Neural cell (in vitro differentiated cells): ENCODE data around the gene PLXNA2. TPM values are rescaled to one million over a fixed set of nuclear protein-coding genes. Genes with fewer than 3 reads are reported as not detected.

Source experiments
- H2AFZ ChIP-seq: fragments of 200-600, 300-800 bp; sonication (generic), shearing (Covaris generic); 2 replicates; pipeline ENCODE4 v1.6.0; 2014; ENCODE audit warnings: low read depth, mild to moderate bottlenecking, antibody characterized with exemption, low read length, moderate library complexity
- H3F3A ChIP-seq: fragments of 200-600 bp; shearing (Covaris generic); 2 replicates; pipeline ENCODE4 v1.6.1; 2016; ENCODE audit warnings: mild to moderate bottlenecking, moderate library complexity, mixed read lengths, antibody characterized with exemption, low read length; ENCODE audit not compliant: insufficient read depth, poor library complexity, severe bottlenecking
- H3K27ac ChIP-seq: fragments of 200-600, 300-800 bp; sonication (generic), shearing (Covaris generic); 2 replicates; pipeline ENCODE4 v1.5.1; 2014; ENCODE audit warnings: mild to moderate bottlenecking, low read length, moderate library complexity
- H3K27me3 ChIP-seq: fragments of 300-800, 200-600 bp; sonication (generic), shearing (Covaris generic); 2 replicates; pipeline ENCODE4 v1.6.0; 2014; ENCODE audit warnings: mild to moderate bottlenecking, low read depth, low read length, moderate library complexity; ENCODE audit not compliant: insufficient read depth
- H3K36me3 ChIP-seq: fragments of 300-800, 200-600 bp; sonication (generic), shearing (Covaris generic); 2 replicates; pipeline ENCODE4 v1.5.1; 2014; ENCODE audit warnings: mild to moderate bottlenecking, antibody characterized with exemption, low read length, moderate library complexity; ENCODE audit not compliant: insufficient read depth
- H3K4me2 ChIP-seq: fragments of 300-800, 200-600 bp; sonication (generic), shearing (Covaris generic); 2 replicates; pipeline ENCODE4 v1.6.0; 2014; ENCODE audit warnings: mild to moderate bottlenecking, low read length
- H3K4me3 ChIP-seq: fragments of 300-800, 200-600 bp; sonication (generic), shearing (Covaris generic); 2 replicates; pipeline ENCODE4 v1.5.1; 2014; ENCODE audit warnings: mild to moderate bottlenecking, low read length, moderate library complexity
- H3K79me2 ChIP-seq: fragments of 200-600 bp; shearing (Covaris generic); replicated peaks from 2 replicates; pipeline ENCODE4 v1.6.0; 2014; ENCODE audit warnings: mild to moderate bottlenecking, low read length, moderate library complexity; ENCODE audit not compliant: insufficient read depth
- H3K9ac ChIP-seq: fragments of 300-800, 200-600 bp; sonication (generic), shearing (Covaris generic); 2 replicates; pipeline ENCODE4 v1.6.1; 2016; ENCODE audit warnings: mild to moderate bottlenecking, low read length, mixed read lengths
- H3K9me2 ChIP-seq: fragments of 200-600 bp; shearing (Covaris generic); 2 replicates; pipeline ENCODE4 v1.6.1; 2016; ENCODE audit warnings: mild to moderate bottlenecking, low read length, mixed read lengths; ENCODE audit not compliant: insufficient read depth
- H3K9me3 ChIP-seq: fragments of 200-600, 300-800 bp; sonication (generic), shearing (Covaris generic); 2 replicates; pipeline ENCODE4 v1.6.1; 2016; ENCODE audit warnings: mild to moderate bottlenecking, mixed run types, low read length, moderate library complexity, mixed read lengths
- H4K20me1 ChIP-seq: fragments of 200-600 bp; shearing (Covaris generic); 2 replicates; pipeline ENCODE4 v1.6.1; 2016; ENCODE audit warnings: mild to moderate bottlenecking, mixed run types; ENCODE audit not compliant: insufficient read depth
- EP300 ChIP-seq: fragments of 450-650 bp; conservative IDR thresholded peaks from 2 replicates; pipeline ENCODE4 v1.6.1; 2014; ENCODE audit warnings: antibody characterized with exemption, mild to moderate bottlenecking, moderate library complexity; ENCODE audit not compliant: poor library complexity, severe bottlenecking
- EZH2 ChIP-seq: fragments of 200-600, 300-800 bp; shearing (Covaris generic), sonication (generic); IDR thresholded peaks from 2 replicates; pipeline ENCODE4 v1.6.1; 2014; ENCODE audit warnings: antibody characterized with exemption, low read length, borderline replicate concordance, mild to moderate bottlenecking; ENCODE audit not compliant: insufficient read depth, poor library complexity, severe bottlenecking
- MXI1 ChIP-seq: fragments of 450-650 bp; conservative IDR thresholded peaks from 2 replicates; pipeline ENCODE4 v1.6.1; 2014; ENCODE audit warnings: antibody characterized with exemption, mild to moderate bottlenecking; ENCODE audit not compliant: poor library complexity, severe bottlenecking
- POLR2AphosphoS5 ChIP-seq: IDR thresholded peaks from 2 replicates; pipeline ENCODE4 v1.6.1; 2012
- RAD21 ChIP-seq: fragments of 450-650 bp; conservative IDR thresholded peaks from 2 replicates; pipeline ENCODE4 v1.6.1; 2014; ENCODE audit warnings: antibody characterized with exemption, mild to moderate bottlenecking, moderate library complexity
- SMC3 ChIP-seq: fragments of 450-650 bp; conservative IDR thresholded peaks from 2 replicates; pipeline ENCODE4 v1.6.1; 2014; ENCODE audit warnings: antibody characterized with exemption, mild to moderate bottlenecking, moderate library complexity; ENCODE audit not compliant: poor library complexity
- TAF1 ChIP-seq: IDR thresholded peaks from 2 replicates; pipeline ENCODE4 v1.6.1; 2012; ENCODE audit warnings: low read depth
- polyA plus RNA-seq: library from polyadenylated mRNA; depleted of rRNA; stranded (reverse); fragments of >200 nt; gene quantifications from 2 replicates; pipeline ENCODE4 v1.2.3, GENCODE V29; 2014
- TF ChIP-seq, protein P1 (sequence below): IDR thresholded peaks from 2 replicates; pipeline ENCODE4 v1.6.1; 2012; ENCODE audit warnings: borderline replicate concordance
- TF ChIP-seq, protein P2 (sequence below): fragments of 450-650 bp; IDR thresholded peaks from 2 replicates; pipeline ENCODE4 v1.5.1; 2014; ENCODE audit warnings: antibody characterized with exemption, mild to moderate bottlenecking, moderate library complexity; ENCODE audit not compliant: poor library complexity, severe bottlenecking

The PLXNA2 gene
- polyA plus RNA-seq, 1 donor from 2014 or later: 30.6 TPM

DNA sequence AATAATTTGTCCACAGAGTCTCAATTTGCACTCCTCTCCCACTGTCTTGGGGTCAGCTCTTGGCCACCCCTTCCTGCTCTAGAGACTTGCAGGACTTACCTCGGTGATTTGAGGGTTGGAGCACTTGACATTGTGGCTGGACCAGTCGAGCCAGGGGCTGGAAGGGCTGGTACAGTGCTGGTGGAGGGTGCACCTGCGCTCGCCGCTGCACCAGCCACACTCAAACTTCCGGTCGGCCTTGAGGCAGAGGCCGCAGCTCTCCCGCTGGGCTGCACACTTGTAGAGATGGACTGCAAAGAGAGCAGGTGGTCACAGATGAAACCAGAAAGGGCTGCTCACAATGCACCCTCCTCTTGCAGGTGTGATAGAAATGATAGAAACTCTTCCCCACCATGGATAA, 165.0 kb downstream of the PLXNA2 start:
- H3K9me3 ChIP-seq: no peaks in the 10 kb centered on the region
- H2AFZ ChIP-seq: no peak overlapping the region
- H4K20me1 ChIP-seq: no peaks in the 10 kb centered on the region
- no peaks in the 10 kb centered on the region for H3K9me2 ChIP-seq
- H3F3A ChIP-seq: no peaks in the 10 kb centered on the region
- no peak overlapping the region for H3K9ac ChIP-seq
- H3K4me2 ChIP-seq: no peak overlapping the region
- no peaks in the 10 kb centered on the region for H3K79me2 ChIP-seq
- H3K4me3 ChIP-seq: no peak overlapping the region
- no peak for TF ChIP-seq TAF1
- TF ChIP-seq, protein P1, sequence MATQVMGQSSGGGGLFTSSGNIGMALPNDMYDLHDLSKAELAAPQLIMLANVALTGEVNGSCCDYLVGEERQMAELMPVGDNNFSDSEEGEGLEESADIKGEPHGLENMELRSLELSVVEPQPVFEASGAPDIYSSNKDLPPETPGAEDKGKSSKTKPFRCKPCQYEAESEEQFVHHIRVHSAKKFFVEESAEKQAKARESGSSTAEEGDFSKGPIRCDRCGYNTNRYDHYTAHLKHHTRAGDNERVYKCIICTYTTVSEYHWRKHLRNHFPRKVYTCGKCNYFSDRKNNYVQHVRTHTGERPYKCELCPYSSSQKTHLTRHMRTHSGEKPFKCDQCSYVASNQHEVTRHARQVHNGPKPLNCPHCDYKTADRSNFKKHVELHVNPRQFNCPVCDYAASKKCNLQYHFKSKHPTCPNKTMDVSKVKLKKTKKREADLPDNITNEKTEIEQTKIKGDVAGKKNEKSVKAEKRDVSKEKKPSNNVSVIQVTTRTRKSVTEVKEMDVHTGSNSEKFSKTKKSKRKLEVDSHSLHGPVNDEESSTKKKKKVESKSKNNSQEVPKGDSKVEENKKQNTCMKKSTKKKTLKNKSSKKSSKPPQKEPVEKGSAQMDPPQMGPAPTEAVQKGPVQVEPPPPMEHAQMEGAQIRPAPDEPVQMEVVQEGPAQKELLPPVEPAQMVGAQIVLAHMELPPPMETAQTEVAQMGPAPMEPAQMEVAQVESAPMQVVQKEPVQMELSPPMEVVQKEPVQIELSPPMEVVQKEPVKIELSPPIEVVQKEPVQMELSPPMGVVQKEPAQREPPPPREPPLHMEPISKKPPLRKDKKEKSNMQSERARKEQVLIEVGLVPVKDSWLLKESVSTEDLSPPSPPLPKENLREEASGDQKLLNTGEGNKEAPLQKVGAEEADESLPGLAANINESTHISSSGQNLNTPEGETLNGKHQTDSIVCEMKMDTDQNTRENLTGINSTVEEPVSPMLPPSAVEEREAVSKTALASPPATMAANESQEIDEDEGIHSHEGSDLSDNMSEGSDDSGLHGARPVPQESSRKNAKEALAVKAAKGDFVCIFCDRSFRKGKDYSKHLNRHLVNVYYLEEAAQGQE: no peak
- TF ChIP-seq, protein P2, sequence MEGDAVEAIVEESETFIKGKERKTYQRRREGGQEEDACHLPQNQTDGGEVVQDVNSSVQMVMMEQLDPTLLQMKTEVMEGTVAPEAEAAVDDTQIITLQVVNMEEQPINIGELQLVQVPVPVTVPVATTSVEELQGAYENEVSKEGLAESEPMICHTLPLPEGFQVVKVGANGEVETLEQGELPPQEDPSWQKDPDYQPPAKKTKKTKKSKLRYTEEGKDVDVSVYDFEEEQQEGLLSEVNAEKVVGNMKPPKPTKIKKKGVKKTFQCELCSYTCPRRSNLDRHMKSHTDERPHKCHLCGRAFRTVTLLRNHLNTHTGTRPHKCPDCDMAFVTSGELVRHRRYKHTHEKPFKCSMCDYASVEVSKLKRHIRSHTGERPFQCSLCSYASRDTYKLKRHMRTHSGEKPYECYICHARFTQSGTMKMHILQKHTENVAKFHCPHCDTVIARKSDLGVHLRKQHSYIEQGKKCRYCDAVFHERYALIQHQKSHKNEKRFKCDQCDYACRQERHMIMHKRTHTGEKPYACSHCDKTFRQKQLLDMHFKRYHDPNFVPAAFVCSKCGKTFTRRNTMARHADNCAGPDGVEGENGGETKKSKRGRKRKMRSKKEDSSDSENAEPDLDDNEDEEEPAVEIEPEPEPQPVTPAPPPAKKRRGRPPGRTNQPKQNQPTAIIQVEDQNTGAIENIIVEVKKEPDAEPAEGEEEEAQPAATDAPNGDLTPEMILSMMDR: no peak
- no peak for TF ChIP-seq MXI1
- no peak for TF ChIP-seq RAD21
- no peak for TF ChIP-seq EP300
- TF ChIP-seq POLR2AphosphoS5: no peak
- TF ChIP-seq SMC3: no peak
- TF ChIP-seq EZH2: no peak
- no peaks in the 10 kb centered on the region for H3K27me3 ChIP-seq
- H3K27ac ChIP-seq: no peak overlapping the region
- peaks cover 22% of the 10 kb centered on the region for H3K36me3 ChIP-seq

DNA sequence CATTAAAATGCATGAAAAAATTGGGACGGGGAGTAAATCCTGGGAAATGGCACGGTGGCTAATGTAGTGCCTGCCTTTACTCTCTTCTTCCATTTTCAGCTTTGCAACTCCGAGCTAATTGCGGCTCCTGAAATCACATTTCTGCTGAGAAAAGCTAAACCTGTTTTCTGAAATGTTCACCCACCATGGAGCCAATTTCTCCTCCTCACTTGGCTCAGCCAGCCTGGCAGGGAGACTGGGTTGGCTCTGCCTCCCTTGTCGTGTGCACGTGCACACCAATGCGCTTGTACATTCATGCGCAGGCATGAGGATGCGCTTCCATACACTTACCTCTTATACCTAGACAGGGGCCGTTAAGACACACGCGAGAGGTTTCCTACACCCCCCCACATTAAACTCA, 165.4 kb downstream of the PLXNA2 start:
- Histone ChIP-seq H3K27me3 (no peaks in the 10 kb centered on the region), H3K9me3 (no peaks in the 10 kb centered on the region), H3K79me2 (no peaks in the 10 kb centered on the region), H3K4me3 (no peak overlapping the region), H3K9me2 (no peaks in the 10 kb centered on the region), H3F3A (no peaks in the 10 kb centered on the region), H4K20me1 (no peaks in the 10 kb centered on the region), H3K4me2 (no peak overlapping the region), H3K9ac (no peak overlapping the region), H3K27ac (no peak overlapping the region), H2AFZ (no peak overlapping the region), H3K36me3 (peaks cover 22% of the 10 kb centered on the region)
- TF ChIP-seq EP300 (no peak), POLR2AphosphoS5 (peak; percentile 13), TAF1 (no peak)
